ENCODE measurements around the gene MCF2L2. TPM values are rescaled to one million over a fixed set of nuclear protein-coding genes. Genes with fewer than 3 reads are reported as not detected.

Gene MCF2L2
- total and polyA plus RNA-seq, 9 of the 15 experiments (the other 6 are each of a cell fraction or from before 2014, with no cell fraction given), result 0.56 to 4.2 (median 3.0) TPM

DNA sequence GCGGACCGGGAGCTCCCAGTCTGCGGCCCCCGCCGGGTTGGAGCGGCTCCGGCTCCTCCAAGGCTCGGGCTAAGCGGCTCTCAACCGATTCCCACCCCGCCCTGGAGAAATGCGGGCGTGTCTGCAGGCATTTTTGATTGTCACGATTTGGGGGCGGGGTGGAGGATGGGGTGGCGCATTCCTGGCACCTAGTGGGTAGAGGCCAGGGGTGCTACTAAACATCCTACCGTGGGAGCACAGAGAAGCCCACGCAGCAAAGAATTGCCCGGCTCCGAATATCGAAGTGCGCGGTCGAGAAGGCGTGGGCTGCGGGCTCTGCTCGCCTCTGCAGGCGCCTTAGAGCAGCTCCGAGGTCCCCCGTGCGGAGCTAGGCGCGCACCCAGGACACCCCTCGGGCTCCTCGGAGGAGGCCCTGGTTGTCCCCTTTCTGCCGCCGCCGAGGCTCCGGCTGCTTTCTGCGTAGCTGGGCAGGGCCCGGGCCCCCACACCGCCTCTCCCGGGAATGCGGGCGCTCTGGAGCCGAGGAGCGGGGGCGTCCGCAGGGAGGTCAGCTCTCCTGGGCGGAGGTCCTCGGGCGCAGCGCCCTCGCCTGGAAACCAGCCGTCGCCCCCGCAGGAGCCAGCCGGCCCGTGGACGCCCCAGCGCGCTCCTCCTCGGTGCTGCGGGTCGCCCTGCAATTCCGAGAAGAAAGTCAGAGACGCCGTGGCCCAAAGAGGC is 249.4 kb downstream of the MCF2L2 start (continued):
- TF ChIP-seq SAFB (IDR thresholded peaks at IDR 0.05; ENCODE audit: borderline replicate concordance, low read depth, low read length), result peak; percentile 45; the same call in 1 of the 2 replicates
- TF ChIP-seq NFATC3 (IDR thresholded peaks at IDR 0.05), result peak; percentile 93
- TF ChIP-seq ZFP30 (CRISPR knock-in tag; IDR thresholded peaks at IDR 0.05; ENCODE audit: borderline replicate concordance), result no peak
- TF ChIP-seq HMG20A (CRISPR knock-in tag; conservative IDR thresholded peaks at IDR 0.05), result no peak
- TF ChIP-seq RBFOX2 (IDR thresholded peaks at IDR 0.05; ENCODE audit: low read depth, low read length), result peak; percentile 45; the same call in 1 of the 2 replicates
- TF ChIP-seq POLR2H (tag; IDR thresholded peaks at IDR 0.05; ENCODE audit: low read depth), result no peak
- TF ChIP-seq ZNF282 (CRISPR knock-in tag; IDR thresholded peaks at IDR 0.05), result no peak
- TF ChIP-seq TAF15 (IDR thresholded peaks at IDR 0.05; ENCODE audit: low read depth, low read length), result no peak
- TF ChIP-seq ZSCAN29 (IDR thresholded peaks at IDR 0.05), result peak; percentile 38; the same call in 1 of the 2 replicates
- TF ChIP-seq BCOR (IDR thresholded peaks at IDR 0.05), result peak; percentile 66; the same call in 1 of the 2 replicates
- TF ChIP-seq, protein P1, sequence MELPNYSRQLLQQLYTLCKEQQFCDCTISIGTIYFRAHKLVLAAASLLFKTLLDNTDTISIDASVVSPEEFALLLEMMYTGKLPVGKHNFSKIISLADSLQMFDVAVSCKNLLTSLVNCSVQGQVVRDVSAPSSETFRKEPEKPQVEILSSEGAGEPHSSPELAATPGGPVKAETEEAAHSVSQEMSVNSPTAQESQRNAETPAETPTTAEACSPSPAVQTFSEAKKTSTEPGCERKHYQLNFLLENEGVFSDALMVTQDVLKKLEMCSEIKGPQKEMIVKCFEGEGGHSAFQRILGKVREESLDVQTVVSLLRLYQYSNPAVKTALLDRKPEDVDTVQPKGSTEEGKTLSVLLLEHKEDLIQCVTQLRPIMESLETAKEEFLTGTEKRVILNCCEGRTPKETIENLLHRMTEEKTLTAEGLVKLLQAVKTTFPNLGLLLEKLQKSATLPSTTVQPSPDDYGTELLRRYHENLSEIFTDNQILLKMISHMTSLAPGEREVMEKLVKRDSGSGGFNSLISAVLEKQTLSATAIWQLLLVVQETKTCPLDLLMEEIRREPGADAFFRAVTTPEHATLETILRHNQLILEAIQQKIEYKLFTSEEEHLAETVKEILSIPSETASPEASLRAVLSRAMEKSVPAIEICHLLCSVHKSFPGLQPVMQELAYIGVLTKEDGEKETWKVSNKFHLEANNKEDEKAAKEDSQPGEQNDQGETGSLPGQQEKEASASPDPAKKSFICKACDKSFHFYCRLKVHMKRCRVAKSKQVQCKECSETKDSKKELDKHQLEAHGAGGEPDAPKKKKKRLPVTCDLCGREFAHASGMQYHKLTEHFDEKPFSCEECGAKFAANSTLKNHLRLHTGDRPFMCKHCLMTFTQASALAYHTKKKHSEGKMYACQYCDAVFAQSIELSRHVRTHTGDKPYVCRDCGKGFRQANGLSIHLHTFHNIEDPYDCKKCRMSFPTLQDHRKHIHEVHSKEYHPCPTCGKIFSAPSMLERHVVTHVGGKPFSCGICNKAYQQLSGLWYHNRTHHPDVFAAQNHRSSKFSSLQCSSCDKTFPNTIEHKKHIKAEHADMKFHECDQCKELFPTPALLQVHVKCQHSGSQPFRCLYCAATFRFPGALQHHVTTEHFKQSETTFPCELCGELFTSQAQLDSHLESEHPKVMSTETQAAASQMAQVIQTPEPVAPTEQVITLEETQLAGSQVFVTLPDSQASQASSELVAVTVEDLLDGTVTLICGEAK (IDR thresholded peaks at IDR 0.05), result 0 out of 2 replicates have a peak, but pooled peaks have one; percentile 4
- TF ChIP-seq, protein P1 (CRISPR knock-in tag; IDR thresholded peaks at IDR 0.05), result no peak
- TF ChIP-seq BHLHE40 (IDR thresholded peaks at IDR 0.05; ENCODE audit: low read length), result 0 out of 2 replicates have a peak, but pooled peaks have one; percentile 17
- TF ChIP-seq CTBP1 (IDR thresholded peaks at IDR 0.05; ENCODE audit: borderline replicate concordance), result peak; percentile 74; the same call in 1 of the 2 replicates
- TF ChIP-seq YY1 (IDR thresholded peaks at IDR 0.05; ENCODE audit: borderline replicate concordance in 1 of 3, control insufficient read depth in 1 of 3, extremely low read depth in 1 of 3, insufficient read depth in 3 of 3, insufficient read length in 1 of 3, insufficient replicate concordance in 2 of 3, low read depth in 1 of 3, low read length in 2 of 3), result no peak
- TF ChIP-seq MCM7 (IDR thresholded peaks at IDR 0.05), result no peak
- TF ChIP-seq EP400 (IDR thresholded peaks at IDR 0.05), result no peak
- 0 out of 2 replicates have a peak, but pooled peaks have one; percentile 24 for TF ChIP-seq CXXC5 (CRISPR knock-in tag; IDR thresholded peaks at IDR 0.05)
